ENCODE results near the gene PPFIA2. TPM values are rescaled to one million over a fixed set of nuclear protein-coding genes. Genes with fewer than 3 reads are reported as not detected.

PPFIA2 gene
- total and polyA plus RNA-seq, 5 donors: 0.62 to 3.0 (median 0.89) TPM

DNA sequence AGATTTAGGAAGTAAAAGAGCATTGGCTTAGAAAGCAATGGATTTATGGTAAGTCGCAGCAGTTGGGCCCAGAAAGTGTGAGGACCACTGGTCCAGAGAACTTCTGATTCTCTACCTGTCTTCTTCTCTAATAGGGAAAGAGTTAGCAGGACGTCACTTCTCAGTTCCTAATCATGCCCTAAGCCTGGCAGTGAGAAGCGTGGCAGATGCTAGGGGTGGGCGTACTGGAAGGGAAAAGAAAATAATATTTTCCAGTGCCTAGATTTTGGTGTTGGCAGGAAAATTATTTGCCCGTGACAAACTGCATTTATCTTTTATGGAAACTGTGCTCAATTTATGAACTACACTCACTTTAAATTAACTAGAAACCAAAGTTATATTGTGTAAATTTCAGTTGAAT, 212.3 kb downstream of the PPFIA2 start:
- H3K27ac ChIP-seq (ENCODE audit: low read length): no peak overlapping the region
- H3K4me3 ChIP-seq (ENCODE audit: low read length): no peak overlapping the region

DNA sequence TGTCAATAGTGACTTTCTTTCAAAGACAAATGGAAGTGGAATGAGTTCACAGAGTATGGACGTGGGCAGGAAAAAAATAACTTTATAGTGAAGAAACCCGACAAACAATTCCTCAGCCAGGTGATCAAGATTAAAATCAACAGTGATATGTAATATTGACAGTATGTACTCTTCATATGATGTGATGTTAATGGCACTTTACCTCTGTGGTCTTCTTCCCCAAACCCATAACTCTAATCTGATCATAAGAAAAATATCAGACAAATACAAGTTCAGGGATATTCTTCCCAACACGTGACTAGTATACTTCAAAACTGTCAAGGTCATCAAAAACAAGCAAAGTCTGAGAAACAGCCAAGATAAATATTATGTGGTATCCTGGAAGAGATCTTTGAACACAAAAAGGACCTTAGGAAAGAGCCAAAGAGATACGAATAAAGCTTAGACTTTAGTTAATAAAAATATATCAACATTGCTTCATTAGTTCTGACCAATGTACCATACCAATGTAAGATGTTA, 215.5 kb downstream of the PPFIA2 start:
- intact Hi-C loops (cut with DNase I): no loop called here
- Histone ChIP-seq H3K4me1 (ENCODE audit: control insufficient read depth, insufficient read depth, low read length) (no peaks in the 10 kb centered on the region), H3K4me3 (ENCODE audit: low read length) (no peak overlapping the region), H3K9me3 (ENCODE audit: control insufficient read depth, low read length) (no peaks in the 10 kb centered on the region), H3K27me3 (ENCODE audit: control insufficient read depth, insufficient read depth) (no peaks in the 10 kb centered on the region), H3K27ac (ENCODE audit: low read length) (no peak overlapping the region)
- DNase-seq (no peak), ATAC-seq (no peak)
- 67% methylated on average over 4 of the region's 4 CpGs for WGBS

More for the DNA sequence above, 212.3 kb downstream of the PPFIA2 start:
- Histone ChIP-seq H3K9me3 (ENCODE audit: control insufficient read depth, low read length) (no peaks in the 10 kb centered on the region), H3K27me3 (ENCODE audit: control insufficient read depth, insufficient read depth) (no peaks in the 10 kb centered on the region), H3K4me1 (ENCODE audit: control insufficient read depth, insufficient read depth, low read length) (no peaks in the 10 kb centered on the region)
- 83% methylated on average over 5 of the region's 5 CpGs for WGBS
- intact Hi-C loops (cut with DNase I): no loop called here
- ATAC-seq (no peak), DNase-seq (no peak)

DNA sequence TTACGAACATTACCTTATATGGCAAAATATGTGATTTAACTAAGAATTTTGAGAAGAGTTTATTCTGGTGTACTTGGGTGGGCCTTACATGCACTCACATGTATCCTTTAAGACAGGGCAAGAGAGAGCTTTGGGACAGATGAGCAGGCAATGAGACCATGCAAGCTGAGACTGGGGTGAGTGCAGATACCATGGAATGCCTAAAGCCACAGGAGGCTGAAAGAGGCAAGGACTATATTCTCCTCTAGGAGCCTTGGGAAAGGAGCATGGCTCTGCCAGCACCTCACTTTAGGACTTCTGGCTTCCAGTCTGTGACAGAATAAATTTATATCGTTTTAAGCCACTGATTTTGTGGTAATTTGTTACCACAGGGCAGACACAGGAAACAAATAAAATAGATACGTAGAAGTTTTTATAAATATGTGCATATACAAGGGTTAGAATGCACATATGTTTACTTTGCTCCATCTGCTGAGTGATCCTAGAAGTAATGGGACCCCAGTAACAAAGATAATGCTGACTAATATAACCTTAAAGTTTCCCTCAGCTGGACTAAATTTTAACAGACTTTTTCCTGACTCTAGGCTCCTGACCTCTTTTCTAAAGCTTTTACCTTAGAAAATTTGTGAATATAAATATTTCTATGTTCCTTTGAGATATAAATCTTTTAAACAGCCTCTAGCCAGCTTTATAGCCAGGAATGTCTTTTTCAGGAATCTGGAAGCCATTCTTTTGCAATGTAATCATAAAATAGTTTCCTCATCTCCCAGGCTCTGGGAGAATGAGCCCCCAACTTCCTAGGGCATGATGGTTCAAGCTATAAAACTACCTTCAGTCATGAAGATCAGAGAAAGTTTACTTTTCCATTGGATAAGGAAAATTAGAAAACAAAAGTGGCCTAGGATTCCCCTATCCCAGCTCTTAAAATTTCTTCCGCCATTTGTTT, 216.8 kb downstream of the PPFIA2 start:
- no peak for ATAC-seq
- Histone ChIP-seq H3K4me1 (ENCODE audit: control insufficient read depth, insufficient read depth, low read length) (no peaks in the 10 kb centered on the region), H3K27me3 (ENCODE audit: control insufficient read depth, insufficient read depth) (no peaks in the 10 kb centered on the region), H3K4me3 (ENCODE audit: low read length) (no peak overlapping the region), H3K27ac (ENCODE audit: low read length) (no peak overlapping the region), H3K9me3 (ENCODE audit: control insufficient read depth, low read length) (no peaks in the 10 kb centered on the region)
- WGBS: 84% methylated on average over 4 of the region's 4 CpGs
- intact Hi-C loops (cut with DNase I): no loop called here
- DNase-seq: no peak

DNA sequence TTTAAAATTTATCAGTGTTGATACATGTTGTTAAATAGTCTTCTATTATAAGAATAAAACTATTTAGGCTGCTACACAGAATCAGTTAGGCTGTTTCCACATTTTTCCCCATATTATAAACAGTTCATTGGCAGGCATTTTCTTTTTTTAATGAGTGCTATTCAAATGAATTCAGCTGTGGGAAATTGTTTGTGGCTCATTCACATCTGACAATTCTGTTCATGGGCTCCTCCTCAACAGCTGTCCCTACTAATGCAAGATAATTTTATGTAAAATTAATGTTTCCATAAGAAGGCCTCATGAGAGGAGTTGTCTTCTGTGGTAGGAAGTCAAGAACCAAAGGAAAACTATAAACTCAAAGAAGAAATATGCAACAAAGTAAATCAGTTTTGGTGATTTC, 218.0 kb downstream of the PPFIA2 start:
- no peak overlapping the region for H3K4me3 ChIP-seq (ENCODE audit: low read length)
- no peak overlapping the region for H3K27ac ChIP-seq (ENCODE audit: low read length)
- H3K4me1 ChIP-seq (ENCODE audit: control insufficient read depth, insufficient read depth, low read length): no peaks in the 10 kb centered on the region
- DNase-seq: no peak
- intact Hi-C loops (cut with DNase I): no loop called here
- ATAC-seq: no peak
- no peaks in the 10 kb centered on the region for H3K9me3 ChIP-seq (ENCODE audit: control insufficient read depth, low read length)
- no peaks in the 10 kb centered on the region for H3K27me3 ChIP-seq (ENCODE audit: control insufficient read depth, insufficient read depth)

DNA sequence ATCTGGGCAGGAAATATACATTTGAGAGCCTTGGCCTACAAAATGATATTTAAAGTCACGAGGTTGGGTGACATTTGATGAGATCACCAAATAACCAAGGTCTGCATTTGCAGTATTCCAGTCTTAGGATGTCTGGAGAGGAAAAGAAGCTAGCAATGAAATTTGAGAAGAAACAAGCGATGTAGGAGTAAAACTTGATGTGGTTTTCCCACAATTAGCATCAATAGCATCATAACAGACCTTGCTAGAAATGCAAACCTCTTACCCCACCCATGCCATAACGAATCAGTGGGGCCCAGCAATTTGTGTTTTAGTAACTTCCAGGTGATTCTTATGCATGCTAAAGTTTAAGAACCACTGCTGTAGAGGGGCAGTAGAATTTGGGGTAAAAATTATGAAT, 219.9 kb downstream of the PPFIA2 start:
- no peaks in the 10 kb centered on the region for H3K27me3 ChIP-seq (ENCODE audit: control insufficient read depth, insufficient read depth)
- 73% methylated on average over 3 of the region's 3 CpGs for WGBS
- intact Hi-C loops (cut with DNase I): no loop called here
- H3K4me3 ChIP-seq (ENCODE audit: low read length): no peak overlapping the region
- H3K27ac ChIP-seq (ENCODE audit: low read length): no peak overlapping the region
- H3K4me1 ChIP-seq (ENCODE audit: control insufficient read depth, insufficient read depth, low read length): no peaks in the 10 kb centered on the region
- ATAC-seq (no peak), DNase-seq (no peak)
- no peaks in the 10 kb centered on the region for H3K9me3 ChIP-seq (ENCODE audit: control insufficient read depth, low read length)

DNA sequence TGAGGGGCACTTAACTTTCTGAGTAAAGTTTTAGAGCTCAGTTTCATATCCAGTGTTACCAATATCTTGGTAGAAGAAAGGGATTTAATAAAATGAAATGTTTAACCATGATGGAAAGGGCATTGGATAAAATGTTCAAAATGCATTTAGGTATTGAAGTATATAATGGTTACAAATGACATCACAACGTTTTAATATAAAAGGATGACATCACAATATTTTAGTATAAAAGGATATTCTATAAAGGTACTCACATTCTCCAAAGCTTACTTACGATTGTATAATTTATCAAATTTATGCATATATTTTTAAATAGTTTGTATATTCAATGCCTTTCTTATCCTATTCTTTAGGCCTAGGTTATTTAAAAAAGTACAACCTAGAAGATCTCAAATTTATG, 226.1 kb downstream of the PPFIA2 start:
- no peak for ATAC-seq

DNA sequence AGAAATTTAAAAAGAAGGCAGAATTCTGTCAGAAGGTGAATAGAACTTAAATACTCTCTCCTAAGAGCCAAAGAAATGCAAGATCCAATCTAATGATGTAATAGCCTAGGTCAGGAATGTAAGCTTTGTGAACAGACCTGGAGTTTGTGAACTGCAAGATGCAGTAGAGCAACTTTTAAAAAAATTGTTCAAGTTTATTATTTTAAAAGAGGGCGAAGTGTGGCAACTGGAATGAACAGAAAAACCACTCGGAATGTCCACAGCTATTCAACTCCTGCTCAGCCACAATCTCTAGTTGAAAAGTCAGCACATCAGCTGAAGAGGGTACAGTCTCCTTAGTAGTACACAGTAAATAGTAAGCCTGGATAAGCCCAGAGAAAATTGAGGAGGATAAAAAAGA, 228.8 kb downstream of the PPFIA2 start:
- no peak overlapping the region for H3K4me3 ChIP-seq (ENCODE audit: low read length)
- DNase-seq: no peak
- H3K27me3 ChIP-seq (ENCODE audit: control insufficient read depth, insufficient read depth): no peaks in the 10 kb centered on the region
- WGBS: 64% methylated on average over 2 of the region's 2 CpGs
- no peaks in the 10 kb centered on the region for H3K9me3 ChIP-seq (ENCODE audit: control insufficient read depth, low read length)
- intact Hi-C loops (cut with DNase I): no loop called here
- no peak overlapping the region for H3K27ac ChIP-seq (ENCODE audit: low read length)
- no peak for ATAC-seq
- H3K4me1 ChIP-seq (ENCODE audit: control insufficient read depth, insufficient read depth, low read length): no peaks in the 10 kb centered on the region

More for the DNA sequence above, 226.1 kb downstream of the PPFIA2 start:
- Histone ChIP-seq H3K27ac (ENCODE audit: low read length) (no peak overlapping the region), H3K9me3 (ENCODE audit: control insufficient read depth, low read length) (no peaks in the 10 kb centered on the region), H3K4me1 (ENCODE audit: control insufficient read depth, insufficient read depth, low read length) (no peaks in the 10 kb centered on the region), H3K27me3 (ENCODE audit: control insufficient read depth, insufficient read depth) (no peaks in the 10 kb centered on the region), H3K4me3 (ENCODE audit: low read length) (no peak overlapping the region)
- 67% methylated on average over 2 of the region's 2 CpGs for WGBS
- DNase-seq: no peak
- intact Hi-C loops (cut with DNase I): no loop called here

DNA sequence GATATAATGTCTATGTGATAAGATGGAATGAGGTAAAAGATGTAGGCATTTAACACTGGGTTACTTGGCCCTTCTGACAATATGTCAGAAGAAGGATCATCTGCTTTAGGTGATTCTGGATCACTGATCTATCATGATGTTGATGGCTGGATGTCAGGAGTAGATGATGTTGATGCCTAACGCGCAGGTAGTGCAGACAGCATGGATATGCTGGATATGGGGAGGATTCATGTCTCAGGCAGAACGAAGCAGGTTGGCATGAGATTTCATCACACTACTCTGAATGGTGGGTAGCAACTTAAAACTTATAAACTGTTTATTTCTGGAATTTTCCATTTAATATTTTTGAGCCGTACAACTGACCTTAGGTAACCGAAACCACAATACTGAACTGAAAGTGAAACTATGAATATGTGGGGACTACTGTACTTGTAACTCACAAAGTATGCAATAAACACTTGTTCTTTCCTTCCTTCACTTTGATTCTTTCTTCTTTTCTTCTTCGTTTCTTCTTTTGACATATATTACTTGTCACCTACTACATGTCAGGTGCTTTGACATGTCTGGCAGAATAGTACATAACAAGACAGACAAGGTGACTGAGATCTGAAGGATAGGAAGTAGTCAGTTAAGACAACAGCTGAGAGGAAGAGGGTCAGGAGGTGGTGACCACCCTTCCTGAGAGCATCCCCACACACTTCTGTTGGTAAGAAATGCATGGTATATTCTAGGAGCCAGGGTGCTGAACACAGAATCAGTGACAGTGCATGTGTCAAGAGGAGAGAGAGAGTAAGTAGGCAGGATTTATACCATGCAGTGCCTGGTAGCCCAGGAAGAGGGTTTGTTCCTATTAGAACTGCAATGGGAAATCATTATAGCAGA, 238.8 kb downstream of the PPFIA2 start:
- Histone ChIP-seq H3K27me3 (ENCODE audit: control insufficient read depth, insufficient read depth) (no peaks in the 10 kb centered on the region), H3K4me1 (ENCODE audit: control insufficient read depth, insufficient read depth, low read length) (no peaks in the 10 kb centered on the region), H3K9me3 (ENCODE audit: control insufficient read depth, low read length) (no peaks in the 10 kb centered on the region), H3K27ac (ENCODE audit: low read length) (no peak overlapping the region), H3K4me3 (ENCODE audit: low read length) (no peak overlapping the region)
- DNase-seq: no peak
- WGBS: 73% methylated on average over 6 of the region's 6 CpGs
- peak in 1 of 2 donors; percentile 26 for ATAC-seq
- intact Hi-C loops (cut with DNase I): no loop called here

DNA sequence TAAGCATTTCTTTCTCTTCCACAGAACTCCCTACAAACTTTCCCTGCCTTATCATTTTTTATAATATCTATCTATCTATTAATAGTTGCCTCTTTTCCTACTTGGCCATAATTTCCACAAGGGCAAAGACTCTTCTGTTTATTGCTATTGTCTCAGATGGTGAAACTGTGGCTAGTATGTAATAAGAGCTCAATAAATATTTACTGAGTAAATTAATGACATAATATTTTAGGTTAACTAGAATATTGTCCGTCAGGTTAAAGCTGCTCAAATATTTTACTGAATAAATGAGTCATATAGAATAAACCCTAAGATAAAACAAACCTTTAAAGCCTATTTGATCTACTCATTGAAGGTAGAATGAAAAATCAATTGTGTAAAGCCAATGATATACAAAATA, 240.5 kb downstream of the PPFIA2 start:
- intact Hi-C loops (cut with DNase I): no loop called here
- 86% methylated on average over 1 of the region's 1 CpG for WGBS

DNA sequence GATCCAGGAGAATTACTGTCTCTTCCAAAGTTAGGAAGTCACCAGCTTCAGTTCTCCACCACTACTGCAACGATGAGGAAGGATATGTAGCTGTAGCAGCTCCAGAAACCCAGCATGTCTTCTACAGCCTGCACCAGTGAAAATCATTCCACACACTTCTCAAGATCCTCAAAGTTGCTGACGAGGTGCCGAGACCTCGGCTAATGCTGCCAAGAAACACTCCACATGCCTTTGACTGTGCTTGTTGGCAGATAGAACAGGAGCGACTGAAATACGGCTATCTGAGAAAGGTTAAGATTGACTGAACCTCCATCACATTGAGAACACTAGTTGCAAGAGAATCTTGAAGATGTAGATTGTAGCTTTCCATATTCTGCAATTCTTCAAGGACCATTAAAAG, 241.9 kb downstream of the PPFIA2 start:
- no peaks in the 10 kb centered on the region for H3K27me3 ChIP-seq (ENCODE audit: control insufficient read depth, insufficient read depth)
- ATAC-seq (peak in 1 of 2 donors; percentile 23), DNase-seq (peak in 1 of 3 donors; percentile 24)
- H3K9me3 ChIP-seq (ENCODE audit: control insufficient read depth, low read length): no peaks in the 10 kb centered on the region
- no peak overlapping the region for H3K4me3 ChIP-seq (ENCODE audit: low read length)
- no peaks in the 10 kb centered on the region for H3K4me1 ChIP-seq (ENCODE audit: control insufficient read depth, insufficient read depth, low read length)
- 39% methylated on average over 6 of the region's 6 CpGs for WGBS
- intact Hi-C loops (cut with DNase I): no loop called here
- H3K27ac ChIP-seq (ENCODE audit: low read length): no peak overlapping the region

More for the DNA sequence above, 240.5 kb downstream of the PPFIA2 start:
- H3K9me3 ChIP-seq (ENCODE audit: control insufficient read depth, low read length): no peaks in the 10 kb centered on the region
- no peak for ATAC-seq
- no peak overlapping the region for H3K27ac ChIP-seq (ENCODE audit: low read length)
- no peaks in the 10 kb centered on the region for H3K4me1 ChIP-seq (ENCODE audit: control insufficient read depth, insufficient read depth, low read length)
- H3K27me3 ChIP-seq (ENCODE audit: control insufficient read depth, insufficient read depth): no peaks in the 10 kb centered on the region
- no peak overlapping the region for H3K4me3 ChIP-seq (ENCODE audit: low read length)
- no peak for DNase-seq
